SK-N-SH (cell line): Measurements from ENCODE around the gene SLC1A1. TPM values are rescaled to one million over a fixed set of nuclear protein-coding genes. Genes with fewer than 3 reads are reported as not detected.

ENCODE experiments used
- CTCF ChIA-PET: fragments of 300-600, 350-600 bp; formaldehyde crosslinking; extraction: SDS; loops from one replicate; lab custom pipeline; 2021; lab: Yijun Ruan, JAX
- POLR2A ChIA-PET: fragments of 350-600 bp; sonication (Branson Sonifier 250); formaldehyde crosslinking; extraction: SDS; loops from one replicate; lab custom pipeline; 2020; ENCODE audit warnings: antibody characterized with exemption, inconsistent platforms; lab: Yijun Ruan, JAX
- DNase-seq: peaks from one replicate; pipeline ENCODE4 v3.0.0; 2012
- H2AFZ ChIP-seq: fragments of 200-600 bp; sonication (generic); 2 replicates; pipeline ENCODE4 v1.8.1; 2016; ENCODE audit warnings: antibody characterized with exemption, mild to moderate bottlenecking, low read depth
- H3F3A ChIP-seq: fragments of 200-600 bp; sonication (generic); replicated peaks from 2 replicates; pipeline ENCODE3; 2016; ENCODE audit warnings: antibody characterized with exemption, mild to moderate bottlenecking; ENCODE audit not compliant: insufficient read depth
- H3K27ac ChIP-seq, 2 experiments: fragments of 200-500 bp in 1 of 2; fragments of 200-600 bp in 1 of 2; sonication (Bioruptor generic) in 1 of 2; sonication (generic), shearing (Covaris generic) in 1 of 2; 2 replicates each; pipeline versions ENCODE4 v1.5.1 to v1.6.1; 2014 to 2016; ENCODE audit warnings: low read depth in 2 of 2, inconsistent platforms in 1 of 2, low read length in 1 of 2, mild to moderate bottlenecking in 1 of 2, mixed read lengths in 1 of 2
- H3K27me3 ChIP-seq: fragments of 200-600 bp; sonication (generic), shearing (Covaris generic); 2 replicates; pipeline ENCODE4 v1.6.1; 2016; ENCODE audit warnings: mixed run types; ENCODE audit not compliant: insufficient read depth
- H3K36me3 ChIP-seq, 2 experiments: fragments of 200-500 bp in 1 of 2; fragments of 200-600 bp in 1 of 2; sonication (Bioruptor generic) in 1 of 2; sonication (generic) in 1 of 2; replicated peaks in 1 of 2; 2 replicates each; pipeline versions ENCODE3 to v1.5.1; 2014 to 2016; ENCODE audit warnings: low read length in 1 of 2, mild to moderate bottlenecking in 1 of 2; ENCODE audit not compliant: insufficient read depth in 2 of 2, control insufficient read depth in 1 of 2
- H3K4me1 ChIP-seq, 2 experiments: fragments of 200-500 bp in 1 of 2; fragments of 200-600 bp in 1 of 2; sonication (Bioruptor generic) in 1 of 2; sonication (generic), shearing (Covaris generic) in 1 of 2; 2 replicates each; pipeline versions ENCODE4 v1.5.1 to v1.6.1; 2014 to 2016; ENCODE audit warnings: low read depth in 1 of 2, low read length in 1 of 2, mixed run types in 1 of 2; ENCODE audit not compliant: insufficient read depth in 2 of 2, control insufficient read depth in 1 of 2
- H3K4me2 ChIP-seq: fragments of 200-600 bp; sonication (generic), shearing (Covaris generic); 2 replicates; pipeline ENCODE4 v1.6.1; 2017; ENCODE audit warnings: mixed run types
- H3K4me3 ChIP-seq, 2 experiments: fragments of 200-500 bp in 1 of 2; fragments of 200-600 bp in 1 of 2; sonication (Bioruptor generic) in 1 of 2; sonication (generic), shearing (Covaris generic) in 1 of 2; 2 replicates each; pipeline versions ENCODE4 v1.5.1 to v1.8.1; 2014 to 2016; ENCODE audit warnings: low read depth in 2 of 2, inconsistent platforms in 1 of 2, low read length in 1 of 2, mild to moderate bottlenecking in 1 of 2, mixed read lengths in 1 of 2, moderate library complexity in 1 of 2
- H3K79me2 ChIP-seq: fragments of 200-600 bp; sonication (generic); 2 replicates; pipeline ENCODE4 v1.8.1; 2017; ENCODE audit warnings: mild to moderate bottlenecking; ENCODE audit not compliant: insufficient read depth
- H3K9ac ChIP-seq: fragments of 200-600 bp; sonication (generic); 2 replicates; pipeline ENCODE4 v1.6.1; 2017; ENCODE audit warnings: mixed run types
- H3K9me2 ChIP-seq: fragments of 200-600 bp; sonication (generic); 2 replicates; pipeline ENCODE4 v1.6.1; 2017; ENCODE audit warnings: mixed run types
- H3K9me3 ChIP-seq: fragments of 200-600 bp; sonication (generic); 2 replicates; pipeline ENCODE4 v1.6.1; 2017; ENCODE audit warnings: mixed run types, mild to moderate bottlenecking, moderate library complexity
- H4K20me1 ChIP-seq: fragments of 200-600 bp; sonication (generic); 2 replicates; pipeline ENCODE4 v1.6.1; 2017; ENCODE audit warnings: mild to moderate bottlenecking, mixed run types; ENCODE audit not compliant: insufficient read depth
- CHD2 ChIP-seq: fragments of 150-350 bp; IDR thresholded peaks from 2 replicates; pipeline ENCODE4 v1.6.1; 2018; ENCODE audit warnings: low read length; ENCODE audit not compliant: partially characterized antibody
- ELF1 ChIP-seq: IDR thresholded peaks from 2 replicates; pipeline ENCODE4 v1.4.0; 2012
- EP300 ChIP-seq, 2 experiments: IDR thresholded peaks; 2 replicates each; pipeline versions ENCODE4 v1.4.0 to v1.6.1; 2012; ENCODE audit warnings: borderline replicate concordance in 1 of 2, low read depth in 1 of 2, low read length in 1 of 2
- EZH2phosphoT487 ChIP-seq: fragments of 200-600 bp; sonication (generic); IDR thresholded peaks from 2 replicates; pipeline ENCODE4 v1.6.1; 2017; ENCODE audit warnings: low read depth, mixed run types, mild to moderate bottlenecking, antibody characterized with exemption, moderate library complexity, borderline replicate concordance
- FOSL2 ChIP-seq: IDR thresholded peaks from 2 replicates; pipeline ENCODE4 v1.4.0; 2012; ENCODE audit warnings: low read depth, mild to moderate bottlenecking, moderate library complexity, borderline replicate concordance
- NFIC ChIP-seq: IDR thresholded peaks from 2 replicates; pipeline ENCODE4 v1.4.0; 2012; ENCODE audit warnings: borderline replicate concordance
- PBX3 ChIP-seq: IDR thresholded peaks from 2 replicates; pipeline ENCODE4; 2012
- RAD21 ChIP-seq: IDR thresholded peaks from 2 replicates; pipeline ENCODE4 v1.6.1; 2012; ENCODE audit warnings: mild to moderate bottlenecking, low read length
- RCOR1 ChIP-seq: fragments of 150-350 bp; IDR thresholded peaks from 2 replicates; pipeline ENCODE4 v1.6.1; 2017; ENCODE audit warnings: antibody characterized with exemption, low read length
- RXRA ChIP-seq: IDR thresholded peaks from 2 replicates; pipeline ENCODE4 v1.4.0; 2012; ENCODE audit warnings: low read depth, mild to moderate bottlenecking, borderline replicate concordance
- SMC3 ChIP-seq: IDR thresholded peaks from 2 replicates; pipeline ENCODE4 v1.6.1; 2012; ENCODE audit warnings: low read depth, low read length, improper control_type of control experiment
- TAF1 ChIP-seq: IDR thresholded peaks from 2 replicates; pipeline ENCODE4 v1.6.1; 2012; ENCODE audit warnings: low read depth, mild to moderate bottlenecking, low read length, moderate library complexity, borderline replicate concordance
- TCF12 ChIP-seq: IDR thresholded peaks from 2 replicates; pipeline ENCODE4 v1.4.0; 2012
- USF1 ChIP-seq: IDR thresholded peaks from 2 replicates; pipeline ENCODE4 v1.4.0; 2012; ENCODE audit warnings: low read depth, borderline replicate concordance
- YY1 ChIP-seq: IDR thresholded peaks from 2 replicates; pipeline ENCODE4 v1.4.0; 2012; ENCODE audit warnings: low read depth, mild to moderate bottlenecking
- WGBS: methylation state at CpG from one replicate; pipeline ENCODE4 v1.1.6; 2017; ENCODE audit warnings: low lambda C conversion rate; 5-methylcytosine and 5-hydroxymethylcytosine counted together
- polyA plus RNA-seq, 3 experiments: library from polyadenylated mRNA; depleted of rRNA; stranded (reverse); fragments of >200 nt; gene quantifications; 2 replicates each; pipeline ENCODE4 v1.2.3, GENCODE V29; 2012
- TF ChIP-seq, protein P1 (sequence below): IDR thresholded peaks from 2 replicates; pipeline ENCODE4 v1.6.1; 2012; ENCODE audit warnings: mild to moderate bottlenecking, low read depth, low read length, moderate library complexity
- TF ChIP-seq, protein P2 (sequence below): IDR thresholded peaks from 2 replicates; pipeline ENCODE4 v1.4.0; 2012; ENCODE audit warnings: low read depth, borderline replicate concordance

Gene SLC1A1
- polyA plus RNA-seq, 1 of the 3 experiments (the other 2 are of a cell fraction): 0.23 TPM

DNA sequence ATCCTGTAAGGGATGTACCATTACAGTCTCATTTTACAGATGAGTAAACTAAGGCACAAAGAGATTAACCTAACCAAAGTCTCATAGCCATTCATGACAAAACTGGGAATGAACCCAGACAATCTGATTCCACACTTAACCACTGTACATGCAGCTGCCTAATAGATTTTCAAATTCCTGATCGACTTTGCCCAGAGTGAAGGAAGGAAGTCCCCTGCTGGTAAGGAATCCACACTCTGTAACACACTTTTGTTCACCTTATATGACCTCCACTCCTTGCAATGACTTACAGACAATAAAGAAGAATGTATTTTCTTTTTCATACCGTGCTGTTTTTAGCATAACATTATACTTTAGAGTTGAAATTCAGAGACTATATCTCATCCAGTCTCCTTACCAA is 140.6 kb downstream of the SLC1A1 start:
- Histone ChIP-seq H4K20me1 (no peaks in the 10 kb centered on the region), H3K4me2 (no peak overlapping the region), H3K27ac (no peak overlapping the region), H3K9me3 (no peaks in the 10 kb centered on the region), H3K36me3 (no peaks in the 10 kb centered on the region), H3K9ac (no peak overlapping the region), H3K9me2 (no peaks in the 10 kb centered on the region), H3K4me3 (no peak overlapping the region), H3F3A (no peaks in the 10 kb centered on the region), H3K79me2 (no peaks in the 10 kb centered on the region), H3K27me3 (no peaks in the 10 kb centered on the region; the same call in 1 of the 2 replicates), H3K4me1 (no peaks in the 10 kb centered on the region; a peak in 1 of 4 replicates), H2AFZ (no peak overlapping the region)
- TF ChIP-seq PBX3: no peak
- no peak for TF ChIP-seq YY1
- no peak for TF ChIP-seq NFIC
- no peak for TF ChIP-seq USF1
- no peak for TF ChIP-seq FOSL2
- TF ChIP-seq TCF12: no peak
- TF ChIP-seq RAD21: no peak
- no peak for TF ChIP-seq ELF1
- TF ChIP-seq SMC3: no peak
- TF ChIP-seq EZH2phosphoT487: no peak
- TF ChIP-seq, protein P1, sequence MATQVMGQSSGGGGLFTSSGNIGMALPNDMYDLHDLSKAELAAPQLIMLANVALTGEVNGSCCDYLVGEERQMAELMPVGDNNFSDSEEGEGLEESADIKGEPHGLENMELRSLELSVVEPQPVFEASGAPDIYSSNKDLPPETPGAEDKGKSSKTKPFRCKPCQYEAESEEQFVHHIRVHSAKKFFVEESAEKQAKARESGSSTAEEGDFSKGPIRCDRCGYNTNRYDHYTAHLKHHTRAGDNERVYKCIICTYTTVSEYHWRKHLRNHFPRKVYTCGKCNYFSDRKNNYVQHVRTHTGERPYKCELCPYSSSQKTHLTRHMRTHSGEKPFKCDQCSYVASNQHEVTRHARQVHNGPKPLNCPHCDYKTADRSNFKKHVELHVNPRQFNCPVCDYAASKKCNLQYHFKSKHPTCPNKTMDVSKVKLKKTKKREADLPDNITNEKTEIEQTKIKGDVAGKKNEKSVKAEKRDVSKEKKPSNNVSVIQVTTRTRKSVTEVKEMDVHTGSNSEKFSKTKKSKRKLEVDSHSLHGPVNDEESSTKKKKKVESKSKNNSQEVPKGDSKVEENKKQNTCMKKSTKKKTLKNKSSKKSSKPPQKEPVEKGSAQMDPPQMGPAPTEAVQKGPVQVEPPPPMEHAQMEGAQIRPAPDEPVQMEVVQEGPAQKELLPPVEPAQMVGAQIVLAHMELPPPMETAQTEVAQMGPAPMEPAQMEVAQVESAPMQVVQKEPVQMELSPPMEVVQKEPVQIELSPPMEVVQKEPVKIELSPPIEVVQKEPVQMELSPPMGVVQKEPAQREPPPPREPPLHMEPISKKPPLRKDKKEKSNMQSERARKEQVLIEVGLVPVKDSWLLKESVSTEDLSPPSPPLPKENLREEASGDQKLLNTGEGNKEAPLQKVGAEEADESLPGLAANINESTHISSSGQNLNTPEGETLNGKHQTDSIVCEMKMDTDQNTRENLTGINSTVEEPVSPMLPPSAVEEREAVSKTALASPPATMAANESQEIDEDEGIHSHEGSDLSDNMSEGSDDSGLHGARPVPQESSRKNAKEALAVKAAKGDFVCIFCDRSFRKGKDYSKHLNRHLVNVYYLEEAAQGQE: no peak
- TF ChIP-seq EP300 (IDR thresholded peaks at IDR 0.05; ENCODE audit: borderline replicate concordance in 1 of 2, low read depth in 1 of 2, low read length in 1 of 2): no peak
- no peak for TF ChIP-seq RCOR1
- TF ChIP-seq, protein P2, sequence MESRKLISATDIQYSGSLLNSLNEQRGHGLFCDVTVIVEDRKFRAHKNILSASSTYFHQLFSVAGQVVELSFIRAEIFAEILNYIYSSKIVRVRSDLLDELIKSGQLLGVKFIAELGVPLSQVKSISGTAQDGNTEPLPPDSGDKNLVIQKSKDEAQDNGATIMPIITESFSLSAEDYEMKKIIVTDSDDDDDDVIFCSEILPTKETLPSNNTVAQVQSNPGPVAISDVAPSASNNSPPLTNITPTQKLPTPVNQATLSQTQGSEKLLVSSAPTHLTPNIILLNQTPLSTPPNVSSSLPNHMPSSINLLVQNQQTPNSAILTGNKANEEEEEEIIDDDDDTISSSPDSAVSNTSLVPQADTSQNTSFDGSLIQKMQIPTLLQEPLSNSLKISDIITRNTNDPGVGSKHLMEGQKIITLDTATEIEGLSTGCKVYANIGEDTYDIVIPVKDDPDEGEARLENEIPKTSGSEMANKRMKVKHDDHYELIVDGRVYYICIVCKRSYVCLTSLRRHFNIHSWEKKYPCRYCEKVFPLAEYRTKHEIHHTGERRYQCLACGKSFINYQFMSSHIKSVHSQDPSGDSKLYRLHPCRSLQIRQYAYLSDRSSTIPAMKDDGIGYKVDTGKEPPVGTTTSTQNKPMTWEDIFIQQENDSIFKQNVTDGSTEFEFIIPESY: no peak
- no peak for TF ChIP-seq RXRA
- TF ChIP-seq TAF1: no peak
- no peak for TF ChIP-seq CHD2
- DNase-seq: no peak
- ChIA-PET POLR2A (no interaction called here), CTCF (interaction anchor here (1.6 kb wide), 1 partner anchor 10 kb away, joined by 3 read pairs; no protein-coding TSS in a partner anchor)
- WGBS: 62% methylated on average over 2 of the region's 2 CpGs

Other genes starting within 250 kb of the SLC1A1 start
- 4.7 and 5.1 TPM in 2 replicates for gene GLIS3, start 190.4 kb upstream of the SLC1A1 start, polyA plus RNA-seq (2012; rRNA removed)
- gene PLPP6, start 171.8 kb downstream of the SLC1A1 start, polyA plus RNA-seq (2012; rRNA removed): 8.8 and 11.2 TPM in 2 replicates
- 0.44 and 0.47 TPM in 2 replicates for gene SPATA6L, start 176.0 kb downstream of the SLC1A1 start, polyA plus RNA-seq (2012; rRNA removed)
- 6.5 and 7.2 TPM in 2 replicates for gene CDC37L1, start 189.1 kb downstream of the SLC1A1 start, polyA plus RNA-seq (2012; rRNA removed)